Neural crest cell (in vitro differentiated cells): ENCODE data around the gene CPPED1. TPM values are rescaled to one million over a fixed set of nuclear protein-coding genes. Genes with fewer than 3 reads are reported as not detected.

Experiments used
- DNase-seq: peaks from one replicate; pipeline ENCODE4 v3.0.0; 2021; ENCODE audit warnings: low read depth, mixed read lengths, low spot score
- H3K27ac Mint-ChIP-seq: one replicate; pipeline ENCODE4 v1.8.0; 2021; ENCODE audit warnings: mild to moderate bottlenecking, mixed read lengths; ENCODE audit not compliant: unreplicated experiment
- H3K27me3 Mint-ChIP-seq: 2 replicates; pipeline ENCODE4 v1.8.0; 2021; ENCODE audit warnings: low read depth, mild to moderate bottlenecking, mixed read lengths
- H3K36me3 Mint-ChIP-seq: 2 replicates; pipeline ENCODE4 v1.8.0; 2021; ENCODE audit warnings: low read depth, mild to moderate bottlenecking, mixed read lengths
- H3K4me1 Mint-ChIP-seq: 2 replicates; pipeline ENCODE4 v1.8.0; 2021; ENCODE audit warnings: mixed read lengths
- H3K4me3 Mint-ChIP-seq: one replicate; pipeline ENCODE4 v1.8.0; 2021; ENCODE audit warnings: mild to moderate bottlenecking, mixed read lengths
- H3K9me3 Mint-ChIP-seq: 2 replicates; pipeline ENCODE4 v1.8.0; 2021; ENCODE audit warnings: mixed read lengths
- CTCF ChIP-seq: fragments of 200-600 bp; sonication (generic); conservative IDR thresholded peaks from 2 replicates; pipeline ENCODE4 v1.5.0; 2021; ENCODE audit warnings: antibody characterized with exemption, mild to moderate bottlenecking
- total RNA-seq: library from RNA; stranded (reverse); gene quantifications from 2 replicates; pipeline ENCODE4 v1.2.1, GENCODE V29; 2021

Gene CPPED1
- total RNA-seq, 1 donor from 2014 or later: 6.9 TPM

DNA sequence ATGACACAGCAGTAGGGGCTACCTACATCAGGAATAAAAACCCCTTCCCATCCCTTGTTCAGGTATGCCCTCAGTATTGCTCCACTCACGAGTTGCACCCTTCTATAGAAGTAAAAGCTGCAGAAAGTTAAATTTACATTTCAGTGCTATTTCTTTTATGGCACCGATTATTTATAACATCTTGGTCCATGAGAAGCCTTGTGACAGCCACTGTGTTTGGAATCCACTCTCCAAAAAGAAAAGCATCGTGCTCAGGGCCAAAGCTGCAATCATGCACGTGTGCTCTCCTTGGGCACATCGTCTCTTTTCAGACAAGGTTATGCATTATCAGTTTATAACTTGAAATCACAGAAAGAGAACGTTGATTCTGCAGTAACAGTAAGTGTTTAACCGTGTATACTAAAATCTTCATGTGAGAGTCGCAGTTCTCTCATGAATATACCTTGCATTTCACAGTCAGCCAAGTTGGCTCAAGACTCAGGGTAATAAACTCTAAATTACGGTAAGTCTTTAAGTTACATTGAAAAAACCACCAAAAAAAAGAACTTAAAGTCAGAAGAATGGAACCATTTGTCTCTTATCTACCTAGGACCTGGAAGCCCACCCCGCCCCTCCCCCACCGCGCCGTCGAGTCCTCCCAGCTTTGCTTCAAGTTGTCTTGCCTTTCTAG, 189.6 kb downstream of the CPPED1 start:
- no peaks in the 10 kb centered on the region for H3K36me3 Mint-ChIP-seq

DNA sequence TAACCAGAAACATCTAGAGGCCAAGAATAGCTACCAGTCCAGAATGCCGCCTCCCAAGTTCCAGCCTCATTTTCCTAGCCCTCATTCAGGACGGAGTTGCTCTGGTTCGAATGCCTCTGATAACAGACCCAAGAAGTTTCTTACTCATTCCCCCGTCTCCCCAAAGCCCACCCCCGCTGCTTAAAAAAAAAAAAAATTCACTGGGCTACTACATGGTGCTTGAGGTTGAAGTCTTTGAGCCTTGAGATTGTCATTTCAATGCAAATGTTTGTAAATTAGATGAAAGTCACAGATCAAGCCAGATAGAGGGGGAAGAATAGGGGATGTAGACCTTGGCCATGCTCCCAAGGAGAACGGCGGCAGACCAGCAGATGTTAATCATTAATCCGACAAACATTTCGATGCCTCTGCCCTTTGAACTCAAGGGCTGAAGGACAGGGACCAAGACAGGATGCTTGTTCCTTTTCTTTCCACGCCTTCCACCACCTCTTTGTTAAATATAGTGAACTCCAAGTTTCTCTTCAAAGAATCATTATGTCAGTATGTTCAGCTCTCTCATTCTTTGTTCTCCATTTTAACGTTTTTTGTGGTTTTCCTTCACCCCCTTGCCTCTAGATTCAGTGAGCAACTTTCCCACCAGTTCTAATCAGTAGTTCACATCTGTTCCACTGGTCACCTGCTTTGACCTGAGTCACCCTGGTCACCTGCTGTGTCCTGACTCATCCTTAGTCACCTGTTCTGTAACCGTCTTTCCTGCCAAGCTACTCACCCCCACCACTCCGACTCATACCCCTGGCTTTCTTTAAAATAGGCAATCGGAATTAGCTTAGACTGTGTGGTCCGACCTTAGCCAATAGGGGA, 190.3 kb downstream of the CPPED1 start:
- no peak for DNase-seq
- no peaks in the 10 kb centered on the region for H3K9me3 Mint-ChIP-seq
- no peak for TF ChIP-seq CTCF
- no peak overlapping the region for H3K4me3 Mint-ChIP-seq
- peaks cover 24% of the 10 kb centered on the region for H3K27me3 Mint-ChIP-seq
- peaks cover 8% of the 10 kb centered on the region for H3K4me1 Mint-ChIP-seq
- no peaks in the 10 kb centered on the region for H3K36me3 Mint-ChIP-seq
- H3K27ac Mint-ChIP-seq: no peak overlapping the region

More for the DNA sequence above, 189.6 kb downstream of the CPPED1 start:
- H3K9me3 Mint-ChIP-seq: no peaks in the 10 kb centered on the region
- H3K27me3 Mint-ChIP-seq: peaks cover 23% of the 10 kb centered on the region
- peaks cover 8% of the 10 kb centered on the region for H3K4me1 Mint-ChIP-seq
- no peak for DNase-seq
- no peak overlapping the region for H3K27ac Mint-ChIP-seq
- no peak overlapping the region for H3K4me3 Mint-ChIP-seq
- no peak for TF ChIP-seq CTCF

DNA sequence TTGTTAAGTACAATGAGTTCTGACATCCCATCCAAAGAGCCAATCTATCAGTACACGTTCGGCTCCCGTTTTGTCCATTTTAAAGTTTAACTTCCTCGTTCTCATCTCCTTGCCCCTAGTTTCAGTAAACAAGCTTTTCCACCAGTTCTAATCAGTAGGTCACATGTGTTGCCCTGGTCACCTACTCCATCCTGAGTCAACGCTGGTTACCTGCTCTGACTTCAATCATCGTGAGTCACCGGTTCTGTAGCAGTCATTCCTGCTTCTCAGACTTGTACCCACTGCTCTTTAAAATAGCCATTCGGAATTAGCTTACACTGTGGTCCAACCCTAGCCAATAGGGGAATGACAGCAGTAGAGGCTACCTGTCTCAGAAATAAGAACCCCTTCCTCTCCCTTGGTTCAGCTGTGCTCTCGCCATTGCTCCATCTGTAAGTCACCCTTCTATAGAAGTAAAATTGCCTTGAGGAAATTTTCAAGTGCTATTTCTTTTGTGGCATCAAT, 191.0 kb downstream of the CPPED1 start:
- H3K9me3 Mint-ChIP-seq: peaks cover 3% of the 10 kb centered on the region
- no peak overlapping the region for H3K27ac Mint-ChIP-seq
- H3K27me3 Mint-ChIP-seq: peaks cover 26% of the 10 kb centered on the region
- no peaks in the 10 kb centered on the region for H3K36me3 Mint-ChIP-seq
- no peak for DNase-seq
- peaks cover 8% of the 10 kb centered on the region for H3K4me1 Mint-ChIP-seq
- H3K4me3 Mint-ChIP-seq: no peak overlapping the region
- no peak for TF ChIP-seq CTCF

DNA sequence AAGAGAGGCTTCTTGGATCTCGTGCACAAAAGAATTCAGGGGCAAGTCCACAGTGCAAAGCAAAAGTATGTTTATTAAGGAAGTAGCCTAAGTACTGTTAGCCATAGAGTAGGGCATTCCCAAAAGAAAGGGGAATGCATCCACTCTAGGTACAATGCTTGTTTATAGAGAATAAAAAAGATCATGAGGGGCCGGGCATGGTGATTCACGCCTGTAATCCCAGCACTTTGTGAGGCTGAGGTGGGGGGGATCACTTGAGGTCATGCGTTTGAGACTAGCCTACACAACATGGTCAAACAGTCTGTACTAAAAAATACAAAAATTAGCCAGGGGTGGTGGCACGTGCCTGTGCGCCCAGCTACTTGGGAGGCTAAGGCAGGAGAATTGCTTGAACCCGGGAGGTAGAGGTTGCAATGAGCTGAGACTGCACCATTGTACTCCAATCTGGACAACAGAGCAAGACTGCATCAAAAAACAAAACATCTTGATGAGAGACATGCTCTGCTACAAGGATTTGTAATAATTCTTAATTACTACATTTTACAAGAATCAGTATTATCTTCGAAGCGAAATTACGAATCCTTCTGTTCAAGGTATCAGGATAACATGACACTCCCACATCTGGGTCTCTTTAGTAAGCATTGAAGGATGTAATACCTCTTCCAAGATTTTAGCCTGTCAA, 191.6 kb downstream of the CPPED1 start:
- Mint-ChIP-seq H3K27ac (no peak overlapping the region), H3K9me3 (peaks cover 6% of the 10 kb centered on the region), H3K36me3 (no peaks in the 10 kb centered on the region), H3K4me1 (peaks cover 8% of the 10 kb centered on the region), H3K4me3 (no peak overlapping the region), H3K27me3 (peaks cover 28% of the 10 kb centered on the region)
- no peak for TF ChIP-seq CTCF
- no peak for DNase-seq

GRCh38 chr16:12611006-12611477, 192.6 kb downstream of the CPPED1 start:
- Mint-ChIP-seq H3K9me3 (peaks cover 11% of the 10 kb centered on the region), H3K36me3 (no peaks in the 10 kb centered on the region), H3K4me1 (peaks cover 8% of the 10 kb centered on the region), H3K27me3 (peaks cover 33% of the 10 kb centered on the region), H3K27ac (no peak overlapping the region), H3K4me3 (no peak overlapping the region)
- DNase-seq: no peak
- TF ChIP-seq CTCF: no peak
